H1 (cell line): Measurements from ENCODE around the gene URM1. TPM values are rescaled to one million over a fixed set of nuclear protein-coding genes. Genes with fewer than 3 reads are reported as not detected.

ENCODE experiments used
- CTCF ChIA-PET: fragments of 300-600 bp; sonication (Branson Sonifier 250); formaldehyde crosslinking; loops from one replicate; lab custom pipeline; 2021; ENCODE audit not compliant: partially characterized antibody; lab: Charles Lee
- POLR2A ChIA-PET: fragments of 300-600 bp; sonication (Branson Sonifier 250); formaldehyde crosslinking; loops from one replicate; lab custom pipeline; 2021; ENCODE audit warnings: inconsistent platforms; ENCODE audit not compliant: partially characterized antibody; lab: Charles Lee
- DNase-seq, 2 experiments: peaks; one replicate each; pipeline versions ENCODE4 v3.0.0 to v3.0.0-alpha.2; 2010 to 2022; ENCODE audit warnings: low spot score in 2 of 2, low read depth in 1 of 2, mixed read lengths in 1 of 2
- FAIRE-seq: peaks from 2 replicates; lab custom pipeline; 2011; peaks lifted over from hg19 to GRCh38; lab: Jason Lieb, UNC
- H2AFZ ChIP-seq: 2 replicates; pipeline ENCODE4 v1.8.1; 2012; ENCODE audit warnings: low read length, inconsistent platforms
- H2AK5ac ChIP-seq: 2 replicates; pipeline ENCODE4 v1.6.1; 2013; ENCODE audit warnings: low read depth, low read length
- H2BK120ac ChIP-seq: replicated peaks from 2 replicates; pipeline ENCODE3; 2013; ENCODE audit warnings: low read depth, low read length, inconsistent platforms
- H2BK12ac ChIP-seq: 2 replicates; pipeline ENCODE4 v1.6.1; 2013; ENCODE audit warnings: low read depth, low read length
- H2BK15ac ChIP-seq: 2 replicates; pipeline ENCODE4 v1.6.1; 2013; ENCODE audit warnings: low read length
- H2BK20ac ChIP-seq: 2 replicates; pipeline ENCODE4 v1.6.1; 2013; ENCODE audit warnings: low read length
- H2BK5ac ChIP-seq: 2 replicates; pipeline ENCODE4 v1.6.1; 2013; ENCODE audit warnings: low read depth, low read length
- H3K14ac ChIP-seq: 2 replicates; pipeline ENCODE4 v1.6.1; 2013; ENCODE audit warnings: inconsistent platforms; ENCODE audit not compliant: insufficient read length
- H3K18ac ChIP-seq: 2 replicates; pipeline ENCODE4 v1.6.1; 2013; ENCODE audit warnings: low read length; ENCODE audit errors: extremely low read depth
- H3K23ac ChIP-seq: 2 replicates; pipeline ENCODE4 v1.6.1; 2013; ENCODE audit warnings: inconsistent platforms; ENCODE audit not compliant: insufficient read length
- H3K23me2 ChIP-seq: 2 replicates; pipeline ENCODE4 v1.6.1; 2013; ENCODE audit warnings: low read depth, low read length
- H3K27ac ChIP-seq: 2 replicates; pipeline ENCODE4 v1.6.1; 2011; ENCODE audit warnings: low read depth, low read length, inconsistent platforms
- H3K27me3 ChIP-seq, 4 experiments: replicated peaks in 1 of 4; 1 replicate in 1 of 4; 2 replicates in 3 of 4; pipeline versions ENCODE4 v1.6.1 to v1.8.1; 2011 to 2013; ENCODE audit warnings: low read length in 3 of 4, mild to moderate bottlenecking in 3 of 4, inconsistent platforms in 2 of 4, mixed read lengths in 2 of 4, moderate library complexity in 1 of 4; ENCODE audit not compliant: control insufficient read depth in 3 of 4, insufficient read depth in 3 of 4; ENCODE audit errors: extremely low read depth in 1 of 4
- H3K36me3 ChIP-seq, 4 experiments: 2 replicates each; pipeline versions ENCODE4 v1.6.1 to v1.8.1; 2011 to 2013; ENCODE audit warnings: mild to moderate bottlenecking in 4 of 4, low read length in 3 of 4, moderate library complexity in 2 of 4, control low read depth in 1 of 4, inconsistent platforms in 1 of 4; ENCODE audit not compliant: insufficient read depth in 4 of 4, control insufficient read depth in 2 of 4
- H3K4ac ChIP-seq: replicated peaks from 2 replicates; pipeline ENCODE3; 2013; ENCODE audit warnings: low read length, low read depth, mixed read lengths, inconsistent platforms; ENCODE audit not compliant: insufficient read length
- H3K4me1 ChIP-seq, 4 experiments: replicated peaks in 1 of 4; 1 replicate in 1 of 4; 2 replicates in 3 of 4; pipeline versions ENCODE4 v1.6.1 to v1.8.1; 2011 to 2013; ENCODE audit warnings: low read length in 3 of 4, inconsistent platforms in 2 of 4, mixed read lengths in 1 of 4; ENCODE audit not compliant: insufficient read depth in 4 of 4, control insufficient read depth in 3 of 4
- H3K4me2 ChIP-seq, 2 experiments: 2 replicates each; pipeline versions ENCODE4 v1.6.1 to v1.8.1; 2011 to 2013; ENCODE audit warnings: low read depth in 2 of 2, low read length in 2 of 2, control low read depth in 1 of 2, inconsistent platforms in 1 of 2, mild to moderate bottlenecking in 1 of 2; ENCODE audit not compliant: insufficient read depth in 1 of 2
- H3K4me3 ChIP-seq, 4 experiments: fragments of 200-600, 300-600 bp in 1 of 4; sonication (generic), shearing (Covaris generic), sonication (Bioruptor Twin) in 1 of 4; 2 replicates each; pipeline versions ENCODE4 v1.5.1 to v1.8.1; 2011 to 2016; ENCODE audit warnings: low read length in 4 of 4, low read depth in 3 of 4, control low read depth in 2 of 4, inconsistent platforms in 2 of 4, mild to moderate bottlenecking in 2 of 4, mixed read lengths in 1 of 4, moderate library complexity in 1 of 4; ENCODE audit not compliant: insufficient read depth in 2 of 4; ENCODE audit errors: extremely low read depth in 1 of 4
- H3K56ac ChIP-seq: replicated peaks from 2 replicates; pipeline ENCODE3; 2013; ENCODE audit warnings: low read depth, mild to moderate bottlenecking, mixed read lengths, low read length, inconsistent platforms; ENCODE audit not compliant: insufficient read length
- H3K79me1 ChIP-seq: 2 replicates; pipeline ENCODE4 v1.6.1; 2013; ENCODE audit warnings: low read depth, low read length, control low read depth
- H3K79me2 ChIP-seq, 2 experiments: 2 replicates each; pipeline versions ENCODE4 v1.6.1 to v1.8.1; 2012 to 2013; ENCODE audit warnings: low read length in 2 of 2, mild to moderate bottlenecking in 2 of 2, inconsistent platforms in 1 of 2; ENCODE audit not compliant: insufficient read depth in 2 of 2, control insufficient read depth in 1 of 2
- H3K9ac ChIP-seq, 4 experiments: replicated peaks in 1 of 4; 1 replicate in 1 of 4; 2 replicates in 3 of 4; pipeline versions ENCODE4 v1.6.1 to v1.8.1; 2011 to 2013; ENCODE audit warnings: low read depth in 3 of 4, low read length in 3 of 4, control low read depth in 2 of 4, mild to moderate bottlenecking in 2 of 4, moderate library complexity in 2 of 4, inconsistent platforms in 1 of 4; ENCODE audit errors: extremely low read depth in 1 of 4
- H3K9me3 ChIP-seq, 2 experiments: 2 replicates each; pipeline versions ENCODE4 v1.6.1 to v1.8.1; 2012 to 2013; ENCODE audit warnings: mild to moderate bottlenecking in 2 of 2, moderate library complexity in 2 of 2, control low read depth in 1 of 2, inconsistent platforms in 1 of 2, low read depth in 1 of 2, low read length in 1 of 2, mixed read lengths in 1 of 2; ENCODE audit not compliant: insufficient read depth in 2 of 2
- H4K20me1 ChIP-seq, 2 experiments: replicated peaks in 1 of 2; 2 replicates each; pipeline versions ENCODE3 to v1.8.1; 2011 to 2013; ENCODE audit warnings: inconsistent platforms in 2 of 2, low read length in 2 of 2, mild to moderate bottlenecking in 1 of 2; ENCODE audit not compliant: insufficient read depth in 2 of 2, control insufficient read depth in 1 of 2
- H4K5ac ChIP-seq: 2 replicates; pipeline ENCODE4 v1.6.1; 2013; ENCODE audit warnings: low read length, low read depth, mixed read lengths, inconsistent platforms; ENCODE audit not compliant: insufficient read length
- H4K8ac ChIP-seq: 2 replicates; pipeline ENCODE4 v1.8.0; 2013; ENCODE audit warnings: mild to moderate bottlenecking, moderate library complexity, low read length, inconsistent platforms; ENCODE audit not compliant: insufficient read depth; ENCODE audit errors: extremely low read depth
- H4K91ac ChIP-seq: replicated peaks from 2 replicates; pipeline ENCODE3; 2013; ENCODE audit warnings: low read length, mixed read lengths, inconsistent platforms; ENCODE audit not compliant: insufficient read length
- ATF3 ChIP-seq: IDR thresholded peaks from 2 replicates; pipeline ENCODE4 v1.6.1; 2011; ENCODE audit warnings: low read depth, mild to moderate bottlenecking, low read length; ENCODE audit not compliant: insufficient read depth
- BACH1 ChIP-seq: IDR thresholded peaks from 2 replicates; pipeline ENCODE4 v1.6.1; 2012; ENCODE audit warnings: low read length, improper control_type of control experiment
- CTBP2 ChIP-seq: IDR thresholded peaks from 2 replicates; pipeline ENCODE4 v1.7.0; 2011; ENCODE audit warnings: borderline replicate concordance, mild to moderate bottlenecking, moderate library complexity, mixed read lengths, low read length; ENCODE audit not compliant: insufficient read depth, insufficient read length
- FOSL1 ChIP-seq: IDR thresholded peaks from 2 replicates; pipeline ENCODE4 v1.6.1; 2011; ENCODE audit warnings: mild to moderate bottlenecking, low read depth, low read length, moderate library complexity; ENCODE audit not compliant: insufficient read depth
- HDAC6 ChIP-seq: IDR thresholded peaks from one replicate; pipeline ENCODE4 v1.7.1; 2012; ENCODE audit warnings: low read depth, mild to moderate bottlenecking, inconsistent platforms, low read length, moderate library complexity
- KDM1A ChIP-seq: fragments of 200-600, 300-600 bp; sonication (generic); IDR thresholded peaks from 2 replicates; pipeline ENCODE4 v1.7.1; 2016; ENCODE audit warnings: mild to moderate bottlenecking, low read length, borderline replicate concordance
- NRF1 ChIP-seq: IDR thresholded peaks from 2 replicates; pipeline ENCODE4 v1.6.1; 2011; ENCODE audit warnings: mild to moderate bottlenecking, low read depth, low read length, improper control_type of control experiment
- POU5F1 ChIP-seq: IDR thresholded peaks from 2 replicates; pipeline ENCODE4 v1.6.1; 2011; ENCODE audit warnings: low read depth, mild to moderate bottlenecking, low read length, moderate library complexity
- RNF2 ChIP-seq: fragments of 200-900, 300-1000 bp; sonication (generic); IDR thresholded peaks from 2 replicates; pipeline ENCODE4 v1.7.1; 2016; ENCODE audit warnings: borderline replicate concordance, low read depth, mild to moderate bottlenecking, antibody characterized with exemption, low read length; ENCODE audit not compliant: poor library complexity, severe bottlenecking; ENCODE audit errors: missing control alignments
- SIN3A ChIP-seq, 2 experiments: IDR thresholded peaks in 1 of 2; conservative IDR thresholded peaks in 1 of 2; 2 replicates each; pipeline ENCODE4 v1.6.1; 2011 to 2012; ENCODE audit warnings: low read length in 2 of 2, improper control_type of control experiment in 1 of 2, low read depth in 1 of 2, mild to moderate bottlenecking in 1 of 2
- SP2 ChIP-seq: IDR thresholded peaks from 2 replicates; pipeline ENCODE4 v1.6.1; 2012; ENCODE audit warnings: mild to moderate bottlenecking, low read length, inconsistent platforms
- TAF7 ChIP-seq: optimal IDR thresholded peaks from 2 replicates; pipeline ENCODE3; 2011; ENCODE audit warnings: low read depth, mild to moderate bottlenecking, inconsistent platforms, low read length, moderate library complexity, borderline replicate concordance
- WGBS, 2 experiments: shearing (Covaris generic) in 1 of 2; methylation state at CpG; one replicate each; pipeline versions ENCODE4 v1.1.6 to v1.1.7; 2013 to 2015; ENCODE audit warnings: low lambda C conversion rate in 2 of 2, mixed read lengths in 2 of 2, inconsistent platforms in 1 of 2, low coverage in 1 of 2, missing lambda C conversion rate in 1 of 2; ENCODE audit not compliant: insufficient replicate concordance in 2 of 2, insufficient coverage in 1 of 2, insufficient read length in 1 of 2; ENCODE audit errors: extremely low coverage in 1 of 2, missing lambda C conversion rate in 1 of 2; 5-methylcytosine and 5-hydroxymethylcytosine counted together
- polyA plus RNA-seq, 7 experiments: library from polyadenylated mRNA; depleted of rRNA in 3 of 7; stranded (reverse) in 5 of 7; unstranded in 2 of 7; fragments of >200 nt in 5 of 7; fragments of 200-250 nt in 2 of 7; gene quantifications; 1 replicate in 5 of 7; 2 replicates in 1 of 7; 4 replicates in 1 of 7; pipeline versions ENCODE4 v1.2.1 to v1.2.3, GENCODE V29; 2011 to 2013; ENCODE audit warnings: missing spikeins in 2 of 7, mixed read lengths in 2 of 7
- total RNA-seq: library from RNA; stranded (reverse); fragmentation: NEBNext Ultra II Directional; extraction: Animal tissue kit (Norgen Biotek cat#: 25700); gene quantifications from 2 replicates; pipeline ENCODE4 v1.2.1, GENCODE V29; 2021

The URM1 gene
- total and polyA plus RNA-seq, 2 of the 8 experiments (the other 6 are each of a cell fraction or from before 2014, with no cell fraction given), result 58.3 to 62.3 TPM

GRCh38 chr9:128375865-128376264, 4.7 kb downstream of the URM1 start:
- Histone ChIP-seq H3K18ac (no peak overlapping the region), H2BK5ac (no peak overlapping the region), H4K20me1 (peaks cover 0 to 15% of the 10 kb centered on the region in 2 experiments), H2BK20ac (no peak overlapping the region), H3K4me1 (peaks cover 0 to 8% (median 2%) of the 10 kb centered on the region in 4 experiments; a peak in 4 of 7 replicates), H4K91ac (no peak overlapping the region), H3K4me2 (no peak overlapping the region), H2AFZ (no peak overlapping the region), H3K79me1 (peaks cover 10% of the 10 kb centered on the region; the same call in 1 of the 2 replicates), H3K9ac (no peak overlapping the region), H4K5ac (no peak overlapping the region), H3K79me2 (peaks cover 7 to 25% of the 10 kb centered on the region in 2 experiments), H2BK120ac (no peak overlapping the region), H3K27me3 (peaks cover 0 to 3% (median under 1%) of the 10 kb centered on the region in 4 experiments; a peak in 4 of 7 replicates), H4K8ac (no peak overlapping the region), H3K9me3 (no peaks in the 10 kb centered on the region), H3K56ac (no peak overlapping the region), H3K23ac (no peak overlapping the region), H3K36me3 (peaks cover 0 to 3% (median 0%) of the 10 kb centered on the region in 4 experiments; a peak in 3 of 8 replicates), H3K4me3 (no peak overlapping the region), H3K14ac (no peak overlapping the region), H3K23me2 (peaks cover 3% of the 10 kb centered on the region; the same call in 1 of the 2 replicates), H2BK15ac (no peak overlapping the region), H3K27ac (no peak overlapping the region), H2BK12ac (no peak overlapping the region), H3K4ac (no peak overlapping the region), H2AK5ac (no peak overlapping the region)
- ChIA-PET CTCF (interaction anchor here (0.6 to 25.1 kb wide), 8 partner anchors 9 to 33 kb away, joined by 3 to 544 read pairs (median 4); no protein-coding TSS in a partner anchor), POLR2A (interaction anchor here (1.7 kb wide), 1 partner anchor 14 kb away, joined by 7 read pairs; no protein-coding TSS in a partner anchor)
- no peak for FAIRE-seq
- DNase-seq, result no peak
- 80% methylated on average over 5 of the region's 5 CpGs; no CpG with 5 or more reads in 1 of the 2 experiments for WGBS, 2 experiments
- no peak for TF ChIP-seq BACH1
- no peak for TF ChIP-seq ATF3
- no peak for TF ChIP-seq POU5F1
- no peak for TF ChIP-seq KDM1A
- TF ChIP-seq FOSL1, result no peak
- no peak for TF ChIP-seq TAF7
- TF ChIP-seq SIN3A (conservative IDR thresholded peaks at IDR 0.05 in 1 of 2, IDR thresholded peaks at IDR 0.05 in 1 of 2; ENCODE audit: low read depth in 1 of 2, low read length in 2 of 2), result no peak
- TF ChIP-seq SP2, result no peak
- no peak for TF ChIP-seq RNF2
- TF ChIP-seq HDAC6, result no peak
- no peak for TF ChIP-seq CTBP2
- no peak for TF ChIP-seq NRF1
